MG63 (cell line): ENCODE results near the gene RBFOX2. TPM values are rescaled to one million over a fixed set of nuclear protein-coding genes. Genes with fewer than 3 reads are reported as not detected.
"Not testable (repeated sequence)": the region's sequence is repeated elsewhere in the genome, so short reads cannot be mapped to it uniquely, and the experiment has no call there.

ENCODE experiments used
- DNase-seq: peaks from one replicate; pipeline ENCODE4 v3.0.0-alpha.2; 2020
- H3K27me3 ChIP-seq: fragments of 250-450 bp; sonication (Bioruptor Pico); 2 replicates; pipeline ENCODE4 v1.5.1; 2020; ENCODE audit warnings: mild to moderate bottlenecking, moderate library complexity
- H3K36me3 ChIP-seq: fragments of 250-450 bp; sonication (Bioruptor Pico); 2 replicates; pipeline ENCODE4 v1.5.1; 2020; ENCODE audit warnings: mild to moderate bottlenecking, moderate library complexity
- H3K4me3 ChIP-seq: fragments of 250-450 bp; sonication (Bioruptor Pico); 2 replicates; pipeline ENCODE4 v1.5.1; 2020; ENCODE audit warnings: mild to moderate bottlenecking, moderate library complexity
- H3K9me3 ChIP-seq: fragments of 250-450 bp; sonication (Bioruptor Pico); 2 replicates; pipeline ENCODE4 v1.5.1; 2020; ENCODE audit warnings: mild to moderate bottlenecking, moderate library complexity
- total RNA-seq: library from RNA; depleted of rRNA; stranded (reverse); fragments of >200 nt; shearing (Covaris generic); gene quantifications from 2 replicates; pipeline ENCODE4 v1.2.3, GENCODE V29; 2014; ENCODE audit warnings: low replicate concordance

RBFOX2 gene
- total RNA-seq, 1 experiment from 2014 or later, result 65.6 TPM

DNA sequence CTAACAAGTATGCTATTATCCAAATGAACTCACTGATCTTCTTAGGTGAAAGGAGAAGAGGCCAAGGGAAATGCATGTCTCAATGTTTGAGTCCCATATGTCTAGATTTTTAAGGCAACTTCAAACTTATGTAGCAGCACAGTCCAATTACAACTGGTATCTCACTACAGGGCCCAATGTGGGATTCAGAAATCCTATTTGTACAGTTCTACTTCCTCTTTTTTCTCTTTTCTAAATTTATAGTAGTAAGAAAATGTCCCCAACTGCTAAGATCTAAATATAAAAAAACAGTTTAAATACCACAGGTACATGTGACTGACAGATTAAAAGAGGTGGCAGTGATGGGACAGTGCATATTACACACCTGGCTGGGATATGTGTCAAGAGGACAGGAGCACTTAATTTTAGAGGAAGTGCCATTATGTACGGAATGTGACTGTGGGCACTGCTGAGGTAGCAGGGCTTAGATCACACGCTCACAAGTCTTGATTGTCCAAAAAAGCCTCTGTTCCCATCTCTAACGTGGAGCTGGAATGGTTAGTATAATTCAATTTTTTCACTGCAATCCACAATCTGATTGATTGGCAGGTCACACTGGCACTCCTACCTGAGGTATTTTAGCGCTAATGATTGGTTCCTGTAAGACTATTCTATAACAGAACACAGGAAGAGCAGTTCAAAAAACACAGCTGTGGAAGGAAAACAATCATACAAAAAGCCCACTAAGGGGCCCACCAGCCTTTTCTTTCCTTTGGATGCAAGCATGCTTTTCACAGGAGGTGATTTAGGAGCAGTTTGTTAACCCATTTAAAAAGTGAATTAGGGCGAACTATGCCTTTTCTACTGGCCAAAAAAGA lies 276.4 kb downstream of the RBFOX2 start:
- Histone ChIP-seq H3K36me3 (peaks cover 65% of the 10 kb centered on the region), H3K27me3 (no peaks in the 10 kb centered on the region), H3K9me3 (no peaks in the 10 kb centered on the region), H3K4me3 (no peak overlapping the region)
- DNase-seq, result no peak

DNA sequence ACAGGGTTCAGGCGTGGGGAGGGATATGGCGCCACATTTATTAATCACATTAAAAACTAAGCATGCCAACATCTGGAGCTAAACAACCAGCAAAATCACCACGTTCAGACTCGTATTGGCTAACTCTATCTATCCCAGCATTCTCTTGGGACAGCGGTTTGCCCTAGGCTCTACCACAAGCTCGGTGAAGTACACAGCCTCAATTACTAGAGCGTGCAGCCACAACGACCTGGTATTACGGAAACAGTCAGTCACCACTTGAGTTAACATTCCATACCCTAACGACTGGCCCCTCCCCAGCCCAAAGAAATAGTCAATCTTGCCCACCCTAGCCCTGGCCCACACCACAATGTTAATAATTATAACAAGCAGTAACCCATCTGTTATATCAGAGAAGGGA lies 278.8 kb downstream of the RBFOX2 start:
- H3K4me3 ChIP-seq, result no peak overlapping the region
- DNase-seq, result peak; percentile 16
- no peaks in the 10 kb centered on the region for H3K9me3 ChIP-seq
- H3K27me3 ChIP-seq, result no peaks in the 10 kb centered on the region
- H3K36me3 ChIP-seq, result peaks cover 65% of the 10 kb centered on the region

DNA sequence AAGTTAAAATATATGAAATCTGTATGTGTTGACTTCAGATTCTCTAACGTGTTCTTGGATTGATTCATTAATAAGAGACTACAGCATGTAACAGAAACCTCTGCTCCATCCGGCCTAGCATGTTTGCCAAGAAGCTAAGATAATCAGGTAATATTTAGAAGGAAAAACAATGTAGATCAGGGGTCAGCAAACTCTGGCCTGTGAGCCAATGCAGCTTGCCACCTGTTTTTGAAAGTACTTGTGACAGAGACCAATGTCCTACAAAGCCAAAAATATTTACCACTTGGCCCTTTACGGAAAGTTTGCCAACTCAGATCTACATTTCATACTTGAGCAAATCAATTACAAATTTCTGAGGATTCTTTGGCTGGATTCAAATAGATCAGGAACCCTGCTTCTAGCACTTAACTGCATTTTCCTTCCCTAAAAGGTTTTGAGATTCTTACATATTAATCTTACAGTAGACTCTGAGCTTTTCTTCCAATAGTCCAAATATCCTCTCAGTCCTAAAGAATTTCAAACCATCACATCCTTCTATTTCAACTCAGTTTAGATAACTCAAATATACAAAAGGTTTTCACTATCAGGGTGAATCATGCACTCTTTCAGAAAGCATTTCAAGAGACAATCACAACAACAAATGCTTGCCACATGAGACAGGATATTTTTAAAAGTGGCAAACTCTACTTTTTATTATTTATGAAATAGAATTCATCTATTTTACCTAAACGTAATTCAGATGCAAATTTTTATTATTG lies 281.5 kb downstream of the RBFOX2 start:
- Histone ChIP-seq H3K27me3 (no peaks in the 10 kb centered on the region), H3K36me3 (peaks cover 66% of the 10 kb centered on the region), H3K9me3 (no peaks in the 10 kb centered on the region), H3K4me3 (no peak overlapping the region)
- no peak for DNase-seq

DNA sequence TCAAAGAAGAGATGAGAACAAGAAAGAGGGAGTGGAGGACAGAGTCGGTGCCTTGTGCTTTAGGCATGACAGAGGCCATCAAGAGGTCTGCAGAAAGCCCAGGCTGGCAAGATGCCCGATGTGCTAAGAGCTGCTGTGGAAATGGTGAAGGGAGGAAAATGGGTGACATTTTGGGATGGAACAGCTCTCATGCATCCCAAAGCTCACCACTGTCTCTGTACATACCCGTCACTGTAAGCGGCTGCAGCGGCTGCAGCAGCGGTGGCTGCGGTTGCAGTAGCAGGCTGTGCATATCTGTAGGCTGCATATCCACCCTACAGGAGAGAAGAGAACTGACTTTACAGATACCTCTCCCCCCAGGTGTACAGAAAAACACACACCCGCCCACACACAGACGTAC lies 282.4 kb downstream of the RBFOX2 start:
- Histone ChIP-seq H3K27me3 (no peaks in the 10 kb centered on the region), H3K4me3 (no peak overlapping the region), H3K36me3 (peaks cover 66% of the 10 kb centered on the region), H3K9me3 (no peaks in the 10 kb centered on the region)
- DNase-seq, result no peak

DNA sequence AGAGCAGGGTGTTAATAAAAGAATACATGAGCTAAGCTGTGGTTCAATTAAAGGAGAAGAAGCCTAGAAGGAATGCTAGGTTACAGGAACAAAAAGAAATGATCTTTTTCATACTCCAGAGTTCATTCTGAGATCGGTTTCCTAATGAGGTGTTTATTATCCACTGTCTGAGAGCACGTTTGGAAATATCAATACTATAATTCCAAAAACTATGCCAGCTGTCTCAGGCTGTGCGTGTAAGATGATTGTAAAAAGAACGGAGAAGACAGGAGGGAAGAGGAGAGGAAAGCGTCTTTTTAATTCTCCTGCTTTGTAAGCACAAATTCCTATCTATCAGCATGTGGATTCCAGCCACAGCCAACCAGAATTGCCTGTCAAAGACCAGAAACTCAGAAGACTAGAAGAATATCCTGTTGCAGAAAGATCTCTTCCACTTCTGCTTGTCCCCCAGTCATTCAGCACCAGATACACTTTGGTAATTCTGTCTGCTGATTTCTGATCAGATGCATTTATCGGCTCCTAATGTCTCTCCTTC lies 285.2 kb downstream of the RBFOX2 start:
- no peak for DNase-seq
- Histone ChIP-seq H3K4me3 (no peak overlapping the region), H3K36me3 (peaks cover 81% of the 10 kb centered on the region)

DNA sequence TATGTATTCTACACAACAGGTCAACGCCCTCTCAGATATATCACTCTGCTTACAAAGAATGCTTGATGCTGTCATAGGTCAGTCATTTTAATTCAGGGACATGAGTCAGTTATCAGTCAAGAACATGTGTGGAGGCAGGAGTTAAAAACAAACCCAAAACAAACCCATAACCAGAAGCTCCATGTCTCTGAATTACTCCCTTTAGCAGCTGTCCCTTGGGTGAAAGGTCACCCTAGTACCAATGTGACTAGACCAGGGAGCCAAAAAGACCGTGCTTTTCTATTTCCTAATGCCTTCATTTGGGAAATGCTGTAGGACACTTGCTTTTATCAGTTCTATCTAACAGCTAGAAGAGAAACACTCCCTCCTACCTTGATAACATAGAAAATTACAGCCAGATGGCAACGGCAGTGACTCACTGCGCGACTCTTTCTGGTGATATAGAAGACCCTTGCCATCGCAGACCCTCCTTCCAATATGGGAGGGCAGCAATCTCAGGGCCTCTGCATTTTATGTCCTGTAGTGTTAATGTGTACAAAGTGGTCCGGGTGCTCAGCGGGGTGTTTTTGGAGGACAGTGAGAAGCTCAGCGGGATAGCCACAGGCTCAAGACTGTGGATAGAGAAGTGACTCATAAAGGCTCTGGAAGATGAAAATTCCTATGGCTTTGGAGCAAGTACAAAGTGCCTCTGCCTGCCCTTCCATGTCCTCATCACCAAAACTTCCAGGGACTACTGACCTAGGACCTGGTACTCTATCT lies 286.1 kb downstream of the RBFOX2 start:
- Histone ChIP-seq H3K4me3 (no peak overlapping the region), H3K36me3 (peaks cover 88% of the 10 kb centered on the region), H3K9me3 (no peaks in the 10 kb centered on the region), H3K27me3 (no peaks in the 10 kb centered on the region)
- DNase-seq, result peak; percentile 83

More for the DNA sequence above, 285.2 kb downstream of the RBFOX2 start:
- no peaks in the 10 kb centered on the region for H3K9me3 ChIP-seq
- H3K27me3 ChIP-seq, result no peaks in the 10 kb centered on the region

GRCh38 chr22:35740616-35741015 lies 288.0 kb downstream of the RBFOX2 start:
- no peak for DNase-seq
- no peaks in the 10 kb centered on the region for H3K27me3 ChIP-seq
- peaks cover 91% of the 10 kb centered on the region for H3K36me3 ChIP-seq
- no peak overlapping the region for H3K4me3 ChIP-seq
- no peaks in the 10 kb centered on the region for H3K9me3 ChIP-seq

GRCh38 chr22:35739931-35740380 lies 288.7 kb downstream of the RBFOX2 start:
- Histone ChIP-seq H3K36me3 (peaks cover 88% of the 10 kb centered on the region), H3K4me3 (no peak overlapping the region), H3K27me3 (no peaks in the 10 kb centered on the region), H3K9me3 (no peaks in the 10 kb centered on the region)
- no peak for DNase-seq

GRCh38 chr22:35739076-35739930 lies 289.3 kb downstream of the RBFOX2 start:
- Histone ChIP-seq H3K36me3 (peaks cover 81% of the 10 kb centered on the region), H3K27me3 (no peaks in the 10 kb centered on the region), H3K9me3 (no peaks in the 10 kb centered on the region), H3K4me3 (no peak overlapping the region)
- no peak for DNase-seq

DNA sequence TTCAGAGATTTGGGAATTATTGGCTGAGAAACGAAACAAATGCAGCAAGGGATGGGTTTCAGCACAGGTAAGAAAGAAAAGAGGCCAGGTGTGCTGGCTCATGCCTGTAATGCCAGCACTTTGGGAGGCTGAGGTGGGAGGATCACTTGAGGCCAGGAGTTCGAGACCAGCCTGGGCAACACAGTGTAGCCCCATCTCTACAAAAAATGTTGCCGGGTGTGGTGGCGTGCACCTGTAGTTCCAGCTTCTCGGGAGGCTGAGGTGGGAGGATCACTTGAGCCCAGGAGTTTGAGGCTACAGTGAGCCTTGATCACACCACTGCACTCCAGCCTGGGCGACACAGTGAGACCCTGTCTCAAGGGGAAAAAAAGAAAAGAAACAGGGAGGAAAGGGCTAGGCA lies 290.7 kb downstream of the RBFOX2 start:
- H3K36me3 ChIP-seq, result peaks cover 69% of the 10 kb centered on the region
- H3K4me3 ChIP-seq, H3K27me3 ChIP-seq: not testable (repeated sequence)

GRCh38 chr22:35736701-35737100 lies 291.9 kb downstream of the RBFOX2 start:
- no peak overlapping the region for H3K4me3 ChIP-seq
- H3K36me3 ChIP-seq, result peaks cover 60% of the 10 kb centered on the region
- no peaks in the 10 kb centered on the region for H3K9me3 ChIP-seq
- no peaks in the 10 kb centered on the region for H3K27me3 ChIP-seq
- no peak for DNase-seq

More for the DNA sequence above, 290.7 kb downstream of the RBFOX2 start:
- DNase-seq, H3K9me3 ChIP-seq: not testable (repeated sequence)

- H3K9me3 ChIP-seq, result no peaks in the 10 kb centered on the region
- H3K4me3 ChIP-seq, result no peak overlapping the region
- H3K27me3 ChIP-seq, result no peaks in the 10 kb centered on the region
- DNase-seq, result no peak
- H3K36me3 ChIP-seq, result peaks cover 55% of the 10 kb centered on the region
Measured at GRCh38 chr22:35736166-35736565, 292.5 kb downstream of the RBFOX2 start.

DNA sequence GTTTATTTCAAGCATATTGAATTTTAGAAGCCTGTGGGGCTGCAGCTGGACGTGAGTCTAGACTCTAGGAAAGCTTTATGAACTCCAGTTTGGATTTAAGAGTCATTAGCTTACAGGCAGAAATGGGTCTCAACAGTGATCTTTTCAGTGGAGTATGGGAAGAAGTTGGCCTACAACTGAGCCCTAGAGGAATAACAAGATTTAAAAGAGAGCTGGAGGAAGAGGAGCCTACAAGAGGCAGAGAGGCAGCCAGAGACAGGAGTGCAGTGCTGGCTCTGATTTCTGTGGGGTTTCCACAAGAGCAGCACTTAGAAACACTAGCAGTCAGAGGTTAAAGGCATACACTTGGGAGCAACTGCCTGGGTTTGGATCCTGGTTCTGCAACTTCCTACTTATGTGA lies 293.1 kb downstream of the RBFOX2 start:
- H3K9me3 ChIP-seq, result no peaks in the 10 kb centered on the region
- H3K36me3 ChIP-seq, result peaks cover 49% of the 10 kb centered on the region
- H3K27me3 ChIP-seq, result no peaks in the 10 kb centered on the region
- no peak for DNase-seq
- no peak overlapping the region for H3K4me3 ChIP-seq

DNA sequence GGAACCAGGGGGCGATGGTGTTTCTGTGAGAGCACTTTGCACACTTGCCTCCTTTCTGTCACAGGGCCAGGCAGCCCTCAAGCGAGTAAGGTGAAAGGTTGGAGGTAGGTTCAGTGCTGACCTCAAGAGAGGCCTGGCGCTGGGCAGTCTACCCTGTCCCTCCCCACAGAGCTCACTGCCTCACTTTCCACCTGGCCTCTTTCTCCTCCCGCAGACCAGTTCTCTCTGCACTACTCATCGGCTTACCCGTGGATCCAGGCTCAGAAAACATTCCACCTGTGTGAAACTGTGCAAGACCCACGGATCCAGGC lies 294.2 kb downstream of the RBFOX2 start:
- H3K9me3 ChIP-seq, result no peaks in the 10 kb centered on the region
- DNase-seq, result no peak
- no peaks in the 10 kb centered on the region for H3K27me3 ChIP-seq

GRCh38 chr22:35733791-35734516 lies 294.7 kb downstream of the RBFOX2 start:
- Histone ChIP-seq H3K36me3 (peaks cover 34% of the 10 kb centered on the region), H3K4me3 (no peak overlapping the region), H3K27me3 (no peaks in the 10 kb centered on the region), H3K9me3 (no peaks in the 10 kb centered on the region)
- DNase-seq, result no peak

More for the DNA sequence above, 294.2 kb downstream of the RBFOX2 start:
- peaks cover 39% of the 10 kb centered on the region for H3K36me3 ChIP-seq
- H3K4me3 ChIP-seq, result no peak overlapping the region
